ENCODE results near the gene OXCT1. TPM values are rescaled to one million over a fixed set of nuclear protein-coding genes. Genes with fewer than 3 reads are reported as not detected.
A peak's percentile ranks its signal among the peaks of the same experiment; 100 is the strongest.

Gene OXCT1
- total RNA-seq, 1 experiment from 2014 or later, result 65.9 TPM

DNA sequence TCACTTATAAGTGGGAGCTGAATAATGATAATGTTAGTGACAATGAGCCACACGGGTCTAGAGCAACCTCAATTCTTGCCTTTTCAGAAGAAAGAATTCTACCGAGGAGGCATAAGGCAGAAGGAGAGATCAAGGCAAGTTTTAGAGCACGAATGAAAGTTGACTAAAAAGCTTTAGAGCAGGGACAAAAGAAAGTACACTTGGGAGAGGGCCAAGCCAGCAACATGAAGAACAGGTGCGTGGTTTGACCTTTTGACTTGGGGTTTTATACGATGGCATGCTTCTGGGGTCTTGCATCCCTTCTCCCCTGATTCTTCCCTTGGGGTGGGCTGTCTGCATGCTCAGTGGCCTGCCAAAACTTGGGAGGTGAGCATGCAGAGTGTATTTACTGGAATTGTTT lies 12.5 kb upstream of the OXCT1 start:
- Histone ChIP-seq H3K27ac (no peak overlapping the region), H3K4me3 (no peak overlapping the region), H3K27me3 (no peaks in the 10 kb centered on the region), H3K36me3 (0 out of 2 replicates have a peak, but pooled peaks cover 2% of the 10 kb centered on the region), H3K9me3 (replicated peaks) (no peaks in the 10 kb centered on the region; the same call in 1 of the 2 replicates), H3K4me1 (peaks cover 9% of the 10 kb centered on the region)
- DNase-seq, result peak; percentile 45 to 68

GRCh38 chr5:41878643-41879478 lies 8.6 kb upstream of the OXCT1 start:
- Histone ChIP-seq H3K27me3 (no peaks in the 10 kb centered on the region), H3K9me3 (replicated peaks) (no peaks in the 10 kb centered on the region), H3K36me3 (no peaks in the 10 kb centered on the region)

GRCh38 chr5:41878173-41878572 lies 7.9 kb upstream of the OXCT1 start:
- Histone ChIP-seq H3K9me3 (replicated peaks) (no peaks in the 10 kb centered on the region), H3K27ac (no peak overlapping the region), H3K4me3 (no peak overlapping the region), H3K4me1 (peaks cover 7% of the 10 kb centered on the region), H3K36me3 (no peaks in the 10 kb centered on the region), H3K27me3 (no peaks in the 10 kb centered on the region)
- no peak for DNase-seq

More at GRCh38 chr5:41878643-41879478, 8.6 kb upstream of the OXCT1 start:
- no peak for DNase-seq
- Histone ChIP-seq H3K4me3 (no peak overlapping the region), H3K27ac (no peak overlapping the region), H3K4me1 (peaks cover 9% of the 10 kb centered on the region)

- no peak overlapping the region for H3K27ac ChIP-seq
- H3K4me1 ChIP-seq, result no peaks in the 10 kb centered on the region; the same call in 1 of the 2 replicates
- H3K36me3 ChIP-seq, result no peaks in the 10 kb centered on the region
- DNase-seq, result no peak
- no peaks in the 10 kb centered on the region for H3K27me3 ChIP-seq
- no peak overlapping the region for H3K4me3 ChIP-seq
- no peaks in the 10 kb centered on the region for H3K9me3 ChIP-seq (replicated peaks)
Measured at GRCh38 chr5:41877408-41877807, 7.2 kb upstream of the OXCT1 start.

DNA sequence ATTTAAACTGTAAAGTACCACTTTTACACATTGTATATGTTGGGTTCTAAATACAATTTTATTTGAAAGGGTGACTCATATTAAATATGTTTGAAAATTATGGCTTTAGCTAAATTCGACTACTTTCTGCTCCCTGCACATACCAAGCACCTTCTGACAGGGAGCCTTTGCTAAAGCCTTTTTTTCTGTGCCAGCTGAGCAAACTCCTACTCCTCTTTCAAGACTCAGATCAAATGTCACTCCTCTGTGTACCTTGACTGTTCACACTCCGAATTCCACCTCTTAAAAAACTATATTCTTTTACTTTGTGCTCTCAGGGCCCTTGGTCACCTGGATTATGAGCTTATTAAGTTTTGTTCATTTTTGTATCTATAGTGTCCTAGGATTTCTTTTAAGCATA lies 6.5 kb upstream of the OXCT1 start:
- Histone ChIP-seq H3K9me3 (replicated peaks) (no peaks in the 10 kb centered on the region), H3K27me3 (no peaks in the 10 kb centered on the region), H3K36me3 (no peaks in the 10 kb centered on the region), H3K4me3 (no peak overlapping the region), H3K27ac (no peak overlapping the region), H3K4me1 (no peaks in the 10 kb centered on the region)
- peak in 1 of 2 experiments; percentile 39 for DNase-seq

- Histone ChIP-seq H3K36me3 (no peaks in the 10 kb centered on the region), H3K9me3 (replicated peaks) (no peaks in the 10 kb centered on the region), H3K4me1 (peaks cover 5% of the 10 kb centered on the region; the same call in 1 of the 2 replicates), H3K27ac (no peak overlapping the region), H3K27me3 (no peaks in the 10 kb centered on the region), H3K4me3 (no peak overlapping the region)
- no peak for DNase-seq
Measured at GRCh38 chr5:41875121-41875520, 4.9 kb upstream of the OXCT1 start.

GRCh38 chr5:41874512-41875060 lies 4.4 kb upstream of the OXCT1 start:
- Histone ChIP-seq H3K4me1 (peaks cover 5% of the 10 kb centered on the region; the same call in 1 of the 2 replicates), H3K9me3 (replicated peaks) (no peaks in the 10 kb centered on the region), H3K4me3 (no peak overlapping the region), H3K36me3 (no peaks in the 10 kb centered on the region), H3K27ac (no peak overlapping the region), H3K27me3 (no peaks in the 10 kb centered on the region)
- no peak for DNase-seq

- H3K36me3 ChIP-seq, result no peaks in the 10 kb centered on the region
- H3K4me1 ChIP-seq, result peaks cover 5% of the 10 kb centered on the region; the same call in 1 of the 2 replicates
- no peak overlapping the region for H3K27ac ChIP-seq
- H3K4me3 ChIP-seq, result no peak overlapping the region
- no peak for DNase-seq
- no peaks in the 10 kb centered on the region for H3K27me3 ChIP-seq
- H3K9me3 ChIP-seq (replicated peaks), result no peaks in the 10 kb centered on the region
Measured at GRCh38 chr5:41871852-41872251, 1.6 kb upstream of the OXCT1 start.

- no peaks in the 10 kb centered on the region for H3K27me3 ChIP-seq
- peak overlapping the region; percentile 88 for H3K4me3 ChIP-seq
- H3K4me1 ChIP-seq, result peaks cover 5% of the 10 kb centered on the region; the same call in 1 of the 2 replicates
- H3K27ac ChIP-seq, result peak overlapping the region; percentile 79
- DNase-seq, result no peak
- no peaks in the 10 kb centered on the region for H3K9me3 ChIP-seq (replicated peaks)
- H3K36me3 ChIP-seq, result no peaks in the 10 kb centered on the region; the same call in 1 of the 2 replicates
Measured at GRCh38 chr5:41870627-41871048, 413 bp upstream of the OXCT1 start.

DNA sequence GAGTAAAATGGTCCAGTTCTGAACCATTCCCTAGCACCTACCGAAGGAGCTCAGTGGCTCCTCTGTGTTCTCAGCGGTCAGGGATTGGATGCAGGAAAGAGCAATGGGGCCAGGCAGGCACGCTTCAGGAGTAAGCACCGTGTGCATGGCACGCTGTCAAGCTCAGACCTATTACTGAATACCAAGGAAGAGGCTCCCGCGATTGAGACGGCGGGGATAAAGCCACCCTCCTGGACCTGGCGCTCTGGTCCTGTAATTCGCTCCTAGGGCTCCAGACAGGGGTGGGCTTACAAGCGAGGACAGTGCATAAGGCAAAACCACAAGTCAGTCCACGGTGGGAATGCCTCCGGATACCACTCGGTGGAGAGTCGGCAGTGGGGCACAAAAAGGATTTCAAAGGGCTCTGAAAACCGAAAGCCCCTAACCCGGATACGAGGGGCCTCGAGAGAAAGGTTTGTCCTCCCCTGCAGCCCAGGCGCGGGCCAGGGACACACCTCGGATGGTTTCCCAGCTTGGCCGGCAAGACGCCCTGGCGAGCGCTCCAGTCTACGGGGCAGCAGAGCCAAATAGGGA lies 988 bp downstream of the OXCT1 start:
- peaks cover 5% of the 10 kb centered on the region; the same call in 1 of the 2 replicates for H3K4me1 ChIP-seq
- H3K36me3 ChIP-seq, result no peaks in the 10 kb centered on the region; the same call in 1 of the 2 replicates
- H3K9me3 ChIP-seq (replicated peaks), result no peaks in the 10 kb centered on the region
- peak; percentile 36 to 66 for DNase-seq
- H3K27me3 ChIP-seq, result no peaks in the 10 kb centered on the region
- peak overlapping the region; percentile 79; the same call in 1 of the 2 replicates for H3K27ac ChIP-seq
- H3K4me3 ChIP-seq, result peak overlapping the region; percentile 88

DNA sequence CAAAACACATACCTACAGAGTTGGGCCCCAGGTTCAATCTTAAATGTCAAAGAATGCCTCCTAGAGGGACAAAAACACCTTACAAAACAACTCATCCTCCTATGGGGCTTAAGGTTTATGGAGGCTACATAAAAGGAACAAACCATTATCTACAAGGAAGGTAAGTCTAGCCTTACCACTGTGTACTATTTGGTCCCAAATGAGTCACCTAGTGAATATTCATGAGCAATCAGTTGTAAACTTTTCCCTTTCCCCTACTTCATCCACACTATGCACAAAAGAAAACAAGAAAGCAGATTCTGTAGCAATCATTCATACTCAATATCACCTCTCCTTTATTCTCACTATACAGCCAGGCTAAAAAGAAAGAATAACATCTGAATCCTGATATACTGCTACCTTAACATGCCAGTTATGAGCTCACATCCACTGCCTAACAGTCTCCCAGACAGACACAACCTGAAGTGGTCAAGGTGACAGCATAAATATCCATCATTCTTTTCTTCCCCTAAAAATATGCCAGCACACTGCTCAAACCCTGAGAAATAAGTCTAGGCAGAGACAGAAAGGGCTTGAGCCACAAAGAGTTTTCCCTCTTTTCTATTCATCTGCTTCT lies 6.2 kb downstream of the OXCT1 start:
- no peaks in the 10 kb centered on the region for H3K9me3 ChIP-seq (replicated peaks)
- H3K4me1 ChIP-seq, result no peaks in the 10 kb centered on the region
- H3K27ac ChIP-seq, result no peak overlapping the region
- peaks cover 11% of the 10 kb centered on the region for H3K36me3 ChIP-seq
- H3K27me3 ChIP-seq, result no peaks in the 10 kb centered on the region
- H3K4me3 ChIP-seq, result no peak overlapping the region
- DNase-seq, result no peak

- Histone ChIP-seq H3K27me3 (no peaks in the 10 kb centered on the region), H3K9me3 (replicated peaks) (no peaks in the 10 kb centered on the region), H3K27ac (no peak overlapping the region), H3K4me3 (no peak overlapping the region), H3K4me1 (no peaks in the 10 kb centered on the region), H3K36me3 (peaks cover 22% of the 10 kb centered on the region)
- no peak for DNase-seq
Measured at GRCh38 chr5:41858890-41859289, 11.3 kb downstream of the OXCT1 start.

DNA sequence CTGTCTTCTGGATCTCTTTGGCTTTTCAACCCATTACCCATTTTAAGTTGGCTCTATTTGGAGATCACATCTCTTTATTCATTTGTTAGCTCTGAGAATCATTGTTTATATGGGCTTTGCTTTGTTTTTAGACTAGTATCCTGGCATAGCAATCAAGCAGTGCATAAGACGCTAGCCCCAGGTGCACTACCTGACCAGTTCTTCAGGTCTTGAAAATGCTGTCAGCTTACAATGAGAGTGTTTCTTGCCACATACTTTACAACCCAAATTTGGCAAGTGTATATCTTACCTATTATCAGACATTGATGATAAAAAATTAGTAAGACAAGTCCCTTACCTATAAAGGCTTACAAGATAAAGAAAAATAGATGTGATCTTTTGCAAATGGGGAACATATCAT lies 12.2 kb downstream of the OXCT1 start:
- peaks cover 30% of the 10 kb centered on the region for H3K36me3 ChIP-seq
- no peak for DNase-seq
- H3K4me1 ChIP-seq, result no peaks in the 10 kb centered on the region
- H3K9me3 ChIP-seq (replicated peaks), result no peaks in the 10 kb centered on the region
- no peak overlapping the region for H3K27ac ChIP-seq
- H3K4me3 ChIP-seq, result no peak overlapping the region
- H3K27me3 ChIP-seq, result no peaks in the 10 kb centered on the region

GRCh38 chr5:41856644-41857491 lies 13.4 kb downstream of the OXCT1 start:
- Histone ChIP-seq H3K9me3 (replicated peaks) (no peaks in the 10 kb centered on the region), H3K4me3 (no peak overlapping the region), H3K27ac (no peak overlapping the region), H3K27me3 (no peaks in the 10 kb centered on the region), H3K4me1 (no peaks in the 10 kb centered on the region), H3K36me3 (peaks cover 36% of the 10 kb centered on the region)
- peak; percentile 48 to 89 for DNase-seq
